Fibroblast of the aortic adventitia (primary cell): Measurements from ENCODE around the gene EVX1. TPM values are rescaled to one million over a fixed set of nuclear protein-coding genes. Genes with fewer than 3 reads are reported as not detected.

Experiments used
- DNase-seq: peaks from one replicate; pipeline ENCODE4 v3.0.0-alpha.2; 2010; ENCODE audit warnings: low read depth
- H3K4me3 ChIP-seq: 2 replicates; pipeline ENCODE4 v1.5.1; 2011; ENCODE audit warnings: low read depth, mild to moderate bottlenecking, control low read depth, low read length, moderate library complexity
- CTCF ChIP-seq: IDR thresholded peaks from 2 replicates; pipeline ENCODE4 v1.5.1; 2011; ENCODE audit warnings: mild to moderate bottlenecking, low read length, control low read depth, inconsistent platforms; ENCODE audit not compliant: insufficient read depth
- total RNA-seq: library from RNA; depleted of rRNA; stranded (reverse); fragments of >200 nt; gene quantifications from 2 replicates; pipeline ENCODE4 v1.2.3, GENCODE V29; 2012; ENCODE audit warnings: low replicate concordance

EVX1 gene
- total RNA-seq, 1 donor: not detected

DNA sequence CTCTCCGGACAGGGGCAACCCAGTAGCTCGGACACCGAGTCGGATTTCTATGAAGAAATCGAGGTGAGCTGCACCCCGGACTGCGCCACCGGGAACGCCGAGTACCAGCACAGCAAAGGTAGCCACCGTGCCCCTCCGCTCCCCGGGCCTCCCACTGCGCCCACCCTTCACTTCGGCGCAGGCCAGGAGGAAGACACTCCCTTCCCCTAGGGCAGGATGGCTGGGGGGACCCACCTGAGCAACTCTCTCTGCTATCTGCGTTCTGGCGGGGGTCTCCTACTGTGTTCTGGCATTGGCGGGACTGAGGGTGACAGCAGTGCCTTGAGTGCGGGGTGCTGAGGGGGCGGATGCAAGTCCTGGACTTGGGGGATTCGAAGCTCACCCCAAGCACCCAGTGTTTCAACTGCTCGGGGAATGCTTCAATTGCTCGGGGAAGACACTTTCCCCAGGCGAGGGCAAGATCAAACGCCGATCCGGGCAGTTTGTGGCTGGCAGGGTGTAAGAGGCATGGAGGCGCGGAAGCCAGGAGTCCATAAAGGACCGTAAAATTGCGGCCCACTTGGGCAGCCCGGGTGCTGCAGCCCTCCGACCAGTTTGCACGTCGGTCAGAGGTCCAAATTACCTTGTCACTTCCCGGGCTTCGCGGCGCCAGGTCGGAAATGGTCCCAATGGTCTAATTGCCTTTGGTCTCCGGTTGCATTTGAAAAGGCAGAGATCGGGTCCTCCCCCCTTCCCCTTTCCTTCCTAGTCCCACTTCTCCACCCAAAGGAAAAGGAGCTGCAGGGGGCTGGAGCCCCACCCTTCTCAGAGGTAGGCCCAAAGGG, 950 bp downstream of the EVX1 start:
- no peak for DNase-seq
- no peak for TF ChIP-seq CTCF
- no peak overlapping the region for H3K4me3 ChIP-seq

DNA sequence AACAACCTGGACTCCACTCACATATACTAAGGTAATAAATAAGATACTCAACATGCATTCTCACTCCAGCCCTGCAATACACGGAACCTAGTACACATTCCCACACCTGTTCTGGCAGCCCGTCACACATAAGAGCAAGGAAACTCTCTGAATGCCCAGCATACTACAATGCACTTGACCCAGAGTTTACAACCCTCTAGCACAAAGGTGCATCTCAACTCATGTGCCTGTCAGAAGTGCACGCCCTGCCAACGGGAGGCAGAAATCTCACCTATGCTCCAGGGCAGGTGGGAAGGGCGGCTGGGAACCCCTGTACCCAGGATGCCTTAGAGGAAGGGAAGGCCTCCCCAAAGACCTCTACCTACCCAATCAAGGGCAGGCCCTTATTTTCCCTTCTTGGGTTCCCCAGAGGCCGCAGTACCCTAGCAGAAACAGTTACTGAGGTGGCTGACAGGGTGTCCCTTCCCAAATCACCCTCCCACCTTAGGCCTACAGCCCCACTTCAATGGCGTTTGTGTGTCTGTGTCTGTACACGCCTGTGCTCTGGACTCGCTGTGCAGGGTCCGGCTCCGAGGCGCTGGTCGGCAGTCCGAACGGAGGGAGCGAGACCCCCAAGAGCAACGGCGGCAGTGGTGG, 2.0 kb downstream of the EVX1 start:
- no peak for TF ChIP-seq CTCF
- no peak for DNase-seq
- H3K4me3 ChIP-seq: no peak overlapping the region

DNA sequence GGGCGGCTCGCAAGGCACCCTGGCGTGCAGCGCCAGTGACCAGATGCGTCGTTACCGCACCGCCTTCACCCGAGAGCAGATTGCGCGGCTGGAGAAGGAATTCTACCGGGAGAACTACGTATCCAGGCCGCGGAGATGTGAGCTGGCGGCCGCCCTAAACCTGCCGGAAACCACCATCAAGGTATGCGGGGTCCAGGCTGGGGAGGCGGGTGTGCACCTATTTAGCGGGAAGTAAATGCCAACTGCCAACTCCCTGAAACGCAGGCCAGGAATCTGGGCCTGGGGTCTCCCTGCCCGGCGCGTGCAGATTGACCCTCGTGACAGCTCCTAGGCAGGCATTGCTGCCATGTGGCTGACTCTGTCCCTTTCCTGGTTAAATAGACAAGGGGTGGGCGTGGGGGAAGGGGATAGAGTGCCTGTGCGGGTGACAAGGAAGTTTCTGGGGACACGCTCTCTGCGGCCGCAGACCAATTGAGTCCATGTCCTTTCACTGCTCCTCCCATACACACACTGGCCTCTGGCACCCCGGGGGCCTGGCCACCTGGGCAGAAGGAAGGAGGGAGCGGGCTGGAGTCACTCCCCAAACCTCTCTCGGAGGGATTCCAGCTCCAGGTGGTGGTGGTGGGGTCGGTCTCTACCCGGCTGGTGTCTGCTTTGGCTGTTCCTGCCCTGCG, 2.7 kb downstream of the EVX1 start:
- H3K4me3 ChIP-seq: no peak overlapping the region
- TF ChIP-seq CTCF: no peak
- no peak for DNase-seq

DNA sequence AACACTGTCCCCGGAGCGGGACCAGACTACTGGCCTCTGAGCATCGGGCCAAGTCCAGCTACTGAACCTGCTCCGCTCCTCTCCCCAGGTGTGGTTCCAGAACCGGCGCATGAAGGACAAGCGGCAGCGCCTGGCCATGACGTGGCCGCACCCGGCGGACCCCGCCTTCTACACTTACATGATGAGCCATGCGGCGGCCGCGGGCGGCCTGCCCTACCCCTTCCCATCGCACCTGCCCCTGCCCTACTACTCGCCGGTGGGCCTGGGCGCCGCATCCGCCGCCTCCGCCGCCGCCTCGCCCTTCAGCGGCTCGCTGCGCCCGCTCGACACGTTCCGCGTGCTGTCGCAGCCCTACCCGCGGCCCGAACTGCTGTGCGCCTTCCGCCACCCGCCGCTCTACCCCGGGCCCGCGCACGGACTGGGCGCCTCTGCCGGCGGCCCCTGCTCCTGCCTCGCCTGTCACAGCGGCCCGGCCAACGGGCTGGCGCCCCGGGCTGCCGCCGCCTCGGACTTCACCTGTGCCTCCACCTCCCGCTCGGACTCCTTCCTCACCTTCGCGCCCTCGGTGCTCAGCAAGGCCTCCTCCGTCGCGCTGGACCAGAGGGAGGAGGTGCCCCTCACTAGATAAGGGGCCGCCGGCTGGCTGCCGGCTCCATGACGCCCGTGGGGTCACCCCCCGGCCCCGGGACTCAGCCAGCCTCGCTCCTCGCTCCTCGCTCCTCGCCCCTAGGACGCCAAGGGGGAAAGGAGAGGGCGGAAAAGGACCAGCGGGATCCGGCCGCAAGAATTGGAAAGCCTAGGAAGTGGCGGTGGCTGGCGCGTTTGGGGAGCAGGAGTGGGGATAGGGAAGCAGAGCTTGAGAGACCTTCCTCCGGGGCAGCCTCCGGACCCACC, 3.4 kb downstream of the EVX1 start:
- H3K4me3 ChIP-seq: no peak overlapping the region
- no peak for TF ChIP-seq CTCF
- no peak for DNase-seq

DNA sequence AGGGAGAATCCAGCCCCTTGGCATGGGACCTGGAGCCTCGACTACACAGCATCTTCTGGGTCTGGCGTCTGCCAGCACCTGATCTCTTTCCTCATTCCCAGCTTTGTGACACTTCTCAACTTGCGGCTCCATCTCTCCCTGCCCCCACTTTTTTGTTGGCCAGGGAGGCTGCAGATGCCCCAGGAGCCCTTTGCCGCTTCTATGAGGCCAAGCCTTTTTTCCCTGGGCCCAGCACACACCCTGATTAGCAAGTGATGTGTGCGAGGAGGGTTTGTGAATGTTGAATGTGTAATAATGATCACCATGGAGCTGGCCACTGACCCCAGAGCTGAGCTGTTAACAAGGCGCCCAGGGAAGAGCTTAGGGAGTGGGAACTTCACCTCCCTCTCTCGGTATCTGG, 4.4 kb downstream of the EVX1 start:
- H3K4me3 ChIP-seq: no peak overlapping the region
- DNase-seq: no peak
- TF ChIP-seq CTCF: no peak
